Prostate gland (tissue), 2 donors: ENCODE results near the gene TUBGCP3. TPM values are rescaled to one million over a fixed set of nuclear protein-coding genes. Genes with fewer than 3 reads are reported as not detected.

Experiments used
- DNase-seq: peaks from one replicate; pipeline ENCODE4 v3.0.0-alpha.2; 2019; ENCODE audit warnings: low spot score
- H3K27ac ChIP-seq, 2 donors: fragments of 200-600 bp; sonication (generic); 2 replicates each; pipeline ENCODE4 v1.5.1; 2017 to 2019
- H3K27me3 ChIP-seq: fragments of 200-600 bp; sonication (generic); replicated peaks from 2 replicates; pipeline ENCODE4 v1.5.1; 2019; ENCODE audit not compliant: insufficient read depth
- H3K36me3 ChIP-seq, 2 donors: fragments of 200-600 bp; sonication (generic); 1 replicate in 1 of 2; 2 replicates in 1 of 2; pipeline versions ENCODE4 v1.5.1 to v1.8.1; 2017 to 2019
- H3K4me1 ChIP-seq: fragments of 200-600 bp; sonication (generic); replicated peaks from 2 replicates; pipeline ENCODE4 v1.5.1; 2019
- H3K4me3 ChIP-seq, 2 donors: fragments of 200-600 bp; sonication (generic); 2 replicates each; pipeline ENCODE4 v1.5.1; 2017 to 2019
- H3K9me3 ChIP-seq: fragments of 200-600 bp; sonication (generic); 2 replicates; pipeline ENCODE4 v1.5.1; 2017
- POLR2A ChIP-seq: fragments of 450-650 bp; IDR thresholded peaks from one replicate; pipeline ENCODE4 v1.6.1; 2016; ENCODE audit warnings: antibody characterized with exemption, mild to moderate bottlenecking
- POLR2AphosphoS5 ChIP-seq: sonication (generic); formaldehyde crosslinking; IDR thresholded peaks from one replicate; pipeline ENCODE4 v1.6.1; 2017; ENCODE audit warnings: antibody characterized with exemption
- WGBS: methylation state at CpG from one replicate; pipeline ENCODE4 v1.1.5; 2018; 5-methylcytosine and 5-hydroxymethylcytosine counted together
- intact Hi-C: fragments of 100-400 bp; cut with DNase I; formaldehyde crosslinking; loops from one replicate; pipeline ENCODE4 v1.14.2; 2022
- total RNA-seq, 2 donors: library from RNA; depleted of rRNA; stranded (reverse); fragments of >200 nt; gene quantifications; one replicate each; pipeline ENCODE4 v1.1.0, GENCODE V29; 2016
- TF ChIP-seq, protein P1 (sequence below), 4 experiments: fragments of 200-600 bp in 2 of 4; fragments of 450-650 bp in 2 of 4; sonication (generic) in 2 of 4; IDR thresholded peaks; 1 replicate in 3 of 4; 2 replicates in 1 of 4; pipeline ENCODE4 v1.5.1; 2016 to 2019; ENCODE audit warnings: antibody characterized with exemption in 4 of 4, mild to moderate bottlenecking in 2 of 4, moderate library complexity in 2 of 4

The TUBGCP3 gene
- total RNA-seq, 2 donors from 2014 or later = 19.7 to 37.5 TPM

DNA sequence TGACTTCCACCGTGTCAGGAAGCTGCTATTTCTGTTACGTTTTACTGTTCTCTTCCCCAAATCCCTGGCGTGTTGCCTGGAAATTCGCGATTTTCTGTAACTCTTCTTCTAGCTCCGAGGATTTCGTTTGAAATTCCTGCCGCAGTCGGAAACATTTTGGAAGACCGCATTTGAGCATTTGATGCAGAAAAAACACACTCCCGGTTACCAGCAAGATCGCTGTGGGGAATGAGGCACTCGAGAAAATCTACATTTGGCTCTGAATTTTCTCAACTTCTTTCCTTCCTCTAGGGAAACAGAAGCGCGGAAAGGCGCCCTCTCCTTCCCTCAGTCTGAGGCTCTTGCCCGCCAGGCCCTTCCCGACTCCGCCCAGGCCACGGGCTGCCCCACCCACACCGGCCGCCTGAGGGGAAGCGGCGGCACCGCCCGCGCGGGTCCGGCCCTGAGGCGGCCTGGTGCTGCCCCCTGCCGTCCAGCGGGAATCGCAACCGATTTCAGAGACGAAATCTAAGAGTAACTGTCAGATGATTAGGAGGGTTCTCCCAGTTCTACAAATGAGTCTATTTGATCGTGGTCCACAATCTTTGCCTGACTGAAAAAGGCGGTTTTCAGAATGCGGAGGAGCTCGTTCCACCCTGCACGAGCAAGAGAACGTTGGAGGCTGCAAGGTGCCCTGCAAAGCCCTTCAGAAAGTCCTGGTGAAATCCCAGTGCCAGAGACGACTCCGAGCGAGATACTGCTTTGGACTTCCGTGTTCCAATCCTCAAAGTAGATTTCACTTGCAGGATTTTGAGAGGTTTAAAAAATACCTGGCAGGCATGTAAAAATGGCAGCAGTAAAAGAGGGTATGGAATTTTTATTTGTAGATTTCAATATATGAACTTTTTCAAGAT, 18.4 kb upstream of the TUBGCP3 start:
- peak; percentile 34 for TF ChIP-seq POLR2A
- TF ChIP-seq, protein P1, sequence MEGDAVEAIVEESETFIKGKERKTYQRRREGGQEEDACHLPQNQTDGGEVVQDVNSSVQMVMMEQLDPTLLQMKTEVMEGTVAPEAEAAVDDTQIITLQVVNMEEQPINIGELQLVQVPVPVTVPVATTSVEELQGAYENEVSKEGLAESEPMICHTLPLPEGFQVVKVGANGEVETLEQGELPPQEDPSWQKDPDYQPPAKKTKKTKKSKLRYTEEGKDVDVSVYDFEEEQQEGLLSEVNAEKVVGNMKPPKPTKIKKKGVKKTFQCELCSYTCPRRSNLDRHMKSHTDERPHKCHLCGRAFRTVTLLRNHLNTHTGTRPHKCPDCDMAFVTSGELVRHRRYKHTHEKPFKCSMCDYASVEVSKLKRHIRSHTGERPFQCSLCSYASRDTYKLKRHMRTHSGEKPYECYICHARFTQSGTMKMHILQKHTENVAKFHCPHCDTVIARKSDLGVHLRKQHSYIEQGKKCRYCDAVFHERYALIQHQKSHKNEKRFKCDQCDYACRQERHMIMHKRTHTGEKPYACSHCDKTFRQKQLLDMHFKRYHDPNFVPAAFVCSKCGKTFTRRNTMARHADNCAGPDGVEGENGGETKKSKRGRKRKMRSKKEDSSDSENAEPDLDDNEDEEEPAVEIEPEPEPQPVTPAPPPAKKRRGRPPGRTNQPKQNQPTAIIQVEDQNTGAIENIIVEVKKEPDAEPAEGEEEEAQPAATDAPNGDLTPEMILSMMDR (IDR thresholded peaks at IDR 0.05) = peak; percentile 75 to 97 (median 92)
- peak; percentile 66 for TF ChIP-seq POLR2AphosphoS5
- WGBS = 5% methylated on average over 45 of the region's 45 CpGs
- intact Hi-C loops = loop anchor here (2.0 to 5.0 kb wide), 2 partner anchors 159 to 1132 kb away; no protein-coding TSS in a partner anchor

DNA sequence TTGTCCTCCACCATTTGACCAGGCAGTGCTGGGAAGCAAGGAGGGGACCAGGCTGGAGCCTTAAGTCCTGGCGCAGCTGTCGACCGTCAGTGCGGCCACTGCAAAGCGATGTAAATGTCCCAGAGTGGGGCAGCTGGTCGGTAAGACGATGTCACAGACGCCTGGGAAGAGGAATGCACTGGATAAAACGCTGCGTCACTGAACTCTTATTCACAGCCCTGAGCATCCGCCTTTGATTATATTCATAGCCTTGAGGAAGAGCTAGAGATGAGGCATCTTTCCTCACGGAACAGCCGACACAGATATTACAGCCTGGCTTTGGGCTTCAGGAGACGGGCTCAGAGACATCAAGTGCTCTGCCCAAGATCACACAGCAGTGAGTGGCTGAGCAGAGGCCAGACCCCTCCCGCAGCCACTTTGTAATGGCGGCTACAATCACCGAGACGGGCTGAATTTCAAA, 17.6 kb upstream of the TUBGCP3 start:
- intact Hi-C loops = loop anchor here (5.0 kb wide), 1 partner anchor 158 kb away; no protein-coding TSS in a partner anchor
- no peak overlapping the region for H3K27ac ChIP-seq
- H3K36me3 ChIP-seq = no peaks in the 10 kb centered on the region
- TF ChIP-seq POLR2A (no peak), POLR2AphosphoS5 (no peak)
- TF ChIP-seq, protein P1 (IDR thresholded peaks at IDR 0.05) = no peak
- no peak for DNase-seq
- no peaks in the 10 kb centered on the region for H3K4me1 ChIP-seq
- H3K4me3 ChIP-seq = peak overlapping the region in 1 of 2 donors; percentile 32
- no peaks in the 10 kb centered on the region for H3K27me3 ChIP-seq
- WGBS = 76% methylated on average over 18 of the region's 18 CpGs
- H3K9me3 ChIP-seq = no peaks in the 10 kb centered on the region

More for the DNA sequence above, 18.4 kb upstream of the TUBGCP3 start:
- H3K27me3 ChIP-seq = no peaks in the 10 kb centered on the region
- H3K4me1 ChIP-seq = no peaks in the 10 kb centered on the region
- peak overlapping the region; percentile 36 to 50 for H3K27ac ChIP-seq
- H3K4me3 ChIP-seq = peak overlapping the region; percentile 31 to 32
- no peaks in the 10 kb centered on the region for H3K9me3 ChIP-seq
- peak; percentile 89 for DNase-seq
- no peaks in the 10 kb centered on the region for H3K36me3 ChIP-seq

DNA sequence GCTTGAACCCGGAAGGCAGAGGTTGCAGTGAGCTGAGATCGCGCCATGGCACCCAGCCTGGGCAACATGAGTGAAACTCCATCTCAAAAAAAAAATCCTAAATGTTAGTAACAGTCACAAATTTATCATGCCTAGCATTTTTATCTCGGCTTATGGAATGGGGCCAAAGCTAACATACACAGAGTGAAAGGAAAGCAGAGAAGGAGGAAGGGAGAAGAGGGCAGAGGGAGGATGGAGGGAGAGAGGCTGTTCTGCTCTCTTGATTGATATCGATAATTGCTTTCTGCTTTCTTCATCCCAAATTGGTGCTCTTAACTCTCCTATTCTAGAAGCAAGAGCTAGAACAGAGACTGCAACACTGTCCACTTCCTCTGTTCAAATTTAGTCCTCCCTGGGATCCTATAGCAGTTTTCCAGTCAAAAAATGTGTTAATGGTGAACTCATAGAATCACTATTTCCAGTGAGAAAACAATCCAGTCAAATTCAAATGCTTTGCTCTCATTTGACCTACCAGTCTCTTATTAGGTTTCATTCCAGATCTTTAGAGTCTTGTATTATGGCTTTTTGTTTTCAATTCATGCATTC, 15.8 kb upstream of the TUBGCP3 start:
- H3K4me1 ChIP-seq = no peaks in the 10 kb centered on the region
- TF ChIP-seq POLR2AphosphoS5 = no peak
- TF ChIP-seq, protein P1 (IDR thresholded peaks at IDR 0.05) = no peak
- TF ChIP-seq POLR2A = no peak
- no peaks in the 10 kb centered on the region for H3K27me3 ChIP-seq
- H3K4me3 ChIP-seq = no peak overlapping the region
- no peaks in the 10 kb centered on the region for H3K9me3 ChIP-seq
- 72% methylated on average over 5 of the region's 5 CpGs for WGBS
- no peaks in the 10 kb centered on the region for H3K36me3 ChIP-seq
- no peak overlapping the region for H3K27ac ChIP-seq
- intact Hi-C loops = no loop called here
- no peak for DNase-seq

DNA sequence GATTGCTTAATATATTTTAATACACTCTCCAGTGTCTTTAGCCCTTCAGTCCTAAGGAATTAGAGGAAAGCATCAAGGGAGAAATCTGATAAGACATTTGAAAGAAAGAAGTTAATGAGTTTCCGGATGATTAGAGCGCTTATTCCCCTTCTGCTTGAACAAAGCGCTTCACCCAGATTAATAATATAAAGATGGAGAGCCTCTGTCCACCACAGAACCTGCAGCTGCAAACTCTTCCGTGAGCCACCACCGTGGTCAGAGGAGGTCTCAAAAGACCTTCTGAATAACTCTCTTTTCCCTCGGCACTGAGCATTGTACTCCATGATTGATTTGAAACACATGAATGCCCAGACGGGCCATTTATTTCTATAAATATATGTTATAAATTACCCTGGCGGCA, 14.2 kb upstream of the TUBGCP3 start:
- 85% methylated on average over 8 of the region's 8 CpGs for WGBS
- intact Hi-C loops = no loop called here
- no peak overlapping the region for H3K27ac ChIP-seq

More for the DNA sequence above, 14.2 kb upstream of the TUBGCP3 start:
- H3K4me1 ChIP-seq = no peaks in the 10 kb centered on the region
- DNase-seq = no peak
- TF ChIP-seq POLR2AphosphoS5 = no peak
- no peak for TF ChIP-seq POLR2A
- TF ChIP-seq, protein P1 (IDR thresholded peaks at IDR 0.05) = no peak
- no peaks in the 10 kb centered on the region for H3K36me3 ChIP-seq
- H3K27me3 ChIP-seq = no peaks in the 10 kb centered on the region
- H3K4me3 ChIP-seq = no peak overlapping the region
- no peaks in the 10 kb centered on the region for H3K9me3 ChIP-seq
